Measurements from ENCODE around the gene FAM156A.

GRCh38 chrX:52979993-52980392 lies 21.7 kb upstream of the FAM156A start:
- TF ChIP-seq CTCF (IDR thresholded peaks at IDR 0.05) (no peak), POLR2AphosphoS5 (IDR thresholded peaks at IDR 0.05) (no peak)
